ENCODE data around the gene PCGF1. TPM values are rescaled to one million over a fixed set of nuclear protein-coding genes. Genes with fewer than 3 reads are reported as not detected.
"Not testable (repeated sequence)": the region's sequence is repeated elsewhere in the genome, so short reads cannot be mapped to it uniquely, and the experiment has no call there.

The PCGF1 gene
- total RNA-seq, 1 donor from 2014 or later, result 26.8 TPM

DNA sequence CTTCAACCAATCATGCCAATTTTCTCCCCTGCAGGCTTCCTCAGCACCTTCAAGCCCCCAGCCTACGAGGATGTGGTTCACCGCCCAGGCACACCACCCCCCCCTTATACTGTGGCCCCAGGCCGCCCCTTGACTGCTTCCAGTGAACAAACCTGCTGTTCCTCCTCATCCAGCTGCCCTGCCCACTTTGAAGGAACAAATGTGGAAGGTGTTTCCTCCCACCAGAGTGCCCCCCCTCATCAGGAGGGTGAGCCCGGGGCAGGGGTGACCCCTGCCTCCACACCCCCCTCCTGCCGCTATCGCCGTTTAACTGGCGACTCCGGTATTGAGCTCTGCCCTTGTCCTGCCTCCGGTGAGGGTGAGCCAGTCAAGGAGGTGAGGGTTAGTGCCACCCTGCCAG, 47.3 kb downstream of the PCGF1 start:
- ATAC-seq; intact Hi-C loops (cut with micrococcal nuclease); DNase-seq: not testable (repeated sequence)

- DNase-seq; ATAC-seq; intact Hi-C loops (cut with micrococcal nuclease): not testable (repeated sequence)
Observed at GRCh38 chr2:74459503-74460118, 47.9 kb downstream of the PCGF1 start.

GRCh38 chr2:74458938-74459363, 48.5 kb downstream of the PCGF1 start:
- intact Hi-C loops (cut with micrococcal nuclease), result no loop called here
- DNase-seq (peak; percentile 17), ATAC-seq (no peak)

- DNase-seq (peak; percentile 99), ATAC-seq (peak; percentile 92)
- intact Hi-C loops (cut with micrococcal nuclease), result no loop called here
Observed at GRCh38 chr2:74458132-74458937, 49.2 kb downstream of the PCGF1 start, which contains the start of gene WBP1. Gene WBP1 (plus strand): TSS chr2:74458438. CDS start chr2:74458603, 165 bp downstream.

DNA sequence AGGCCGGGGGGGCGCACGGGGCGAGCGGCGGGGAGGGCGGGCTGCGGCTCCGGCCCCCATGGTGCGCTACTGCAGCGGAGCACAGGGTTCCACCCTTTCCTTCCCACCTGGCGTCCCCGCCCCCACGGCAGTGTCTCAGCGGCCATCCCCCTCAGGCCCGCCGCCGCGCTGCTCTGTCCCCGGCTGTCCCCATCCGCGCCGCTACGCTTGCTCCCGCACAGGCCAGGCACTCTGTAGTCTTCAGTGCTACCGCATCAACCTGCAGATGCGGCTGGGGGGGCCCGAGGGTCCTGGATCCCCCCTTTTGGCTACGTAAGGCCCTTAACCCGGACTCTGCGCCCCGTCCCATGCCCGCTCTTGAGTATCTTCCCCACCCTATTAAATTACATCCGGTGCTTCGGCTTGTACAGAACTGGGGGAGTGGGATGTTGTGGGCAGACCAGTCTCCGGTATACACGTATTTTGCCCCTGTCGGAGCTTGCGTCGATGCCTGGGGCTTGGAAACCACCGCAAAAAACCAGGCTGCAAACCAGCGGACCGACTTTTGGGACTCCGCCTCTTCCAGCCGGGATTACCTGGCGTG, 49.9 kb downstream of the PCGF1 start:
- intact Hi-C loops (cut with micrococcal nuclease), result no loop called here
- DNase-seq (peak; percentile 79), ATAC-seq (peak; percentile 45)

DNA sequence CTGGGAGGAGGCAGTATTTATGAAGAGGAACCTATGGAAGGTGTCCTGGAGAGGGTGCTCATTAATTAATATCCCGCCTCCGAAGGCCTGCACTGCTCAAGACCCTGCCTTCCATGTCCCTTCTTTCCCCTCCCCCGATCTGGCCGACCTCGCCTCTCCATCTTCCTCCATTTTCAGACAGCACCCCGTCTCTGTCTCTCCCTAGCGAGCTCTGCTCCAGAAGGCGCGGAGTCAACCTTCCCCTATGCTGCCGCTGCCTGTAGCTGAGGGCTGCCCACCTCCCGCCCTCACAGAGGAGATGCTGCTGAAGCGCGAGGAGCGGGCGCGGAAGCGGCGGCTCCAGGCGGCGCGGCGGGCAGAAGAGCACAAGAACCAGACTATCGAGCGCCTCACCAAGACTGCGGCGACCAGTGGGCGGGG, 50.4 kb downstream of the PCGF1 start:
- DNase-seq (no peak), ATAC-seq (no peak)
- intact Hi-C loops (cut with micrococcal nuclease), result no loop called here

Other genes with a start within 250 kb of the PCGF1 start
- 2.2 TPM for gene SLC4A5, start 164.3 kb downstream of the PCGF1 start, total RNA-seq
- gene DCTN1, start 127.4 kb downstream of the PCGF1 start, total RNA-seq, result 177 TPM
- 0.79 TPM for gene C2orf81, start 86.1 kb downstream of the PCGF1 start, total RNA-seq
- 4.4 TPM for gene WDR54, start 86.0 kb downstream of the PCGF1 start, total RNA-seq
- 21.4 TPM for gene RTKN, start 65.8 kb downstream of the PCGF1 start, total RNA-seq
- gene INO80B, start 52.6 kb downstream of the PCGF1 start, total RNA-seq, result 16.4 TPM
- gene WBP1, start 49.3 kb downstream of the PCGF1 start, total RNA-seq, result 48.0 TPM
- gene MOGS, start 42.3 kb downstream of the PCGF1 start, total RNA-seq, result 20.6 TPM
- gene MRPL53, start 35.0 kb downstream of the PCGF1 start, total RNA-seq, result 163 TPM
- gene CCDC142, start 24.7 kb downstream of the PCGF1 start, total RNA-seq, result 6.6 TPM
- gene TTC31, start 24.6 kb downstream of the PCGF1 start, total RNA-seq, result 9.4 TPM
- 0.52 TPM for gene LBX2, start 8.1 kb downstream of the PCGF1 start, total RNA-seq
- not detected for gene TLX2, start 6.8 kb upstream of the PCGF1 start, total RNA-seq
- not detected for gene DQX1, start 18.5 kb upstream of the PCGF1 start, total RNA-seq
- 54.2 TPM for gene AUP1, start 22.0 kb upstream of the PCGF1 start, total RNA-seq
- gene HTRA2, start 22.2 kb upstream of the PCGF1 start, total RNA-seq, result 28.5 TPM
- gene LOXL3, start 46.2 kb upstream of the PCGF1 start, total RNA-seq, result 2.6 TPM
- 4.4 TPM for gene DOK1, start 47.0 kb upstream of the PCGF1 start, total RNA-seq
- not detected for gene M1AP, start 140.6 kb upstream of the PCGF1 start, total RNA-seq
- 3.4 TPM for gene SEMA4F, start 146.6 kb upstream of the PCGF1 start, total RNA-seq

All from left ventricle myocardium superior (tissue), 1 donor.